K562 (cell line): Measurements from ENCODE around the gene NLRP6. TPM values are rescaled to one million over a fixed set of nuclear protein-coding genes. Genes with fewer than 3 reads are reported as not detected.

ENCODE experiments used
- ARNT ChIP-seq, 2 experiments: fragments of 450-650 bp; IDR thresholded peaks; 2 replicates each; pipeline ENCODE4 v1.6.1; 2016; ENCODE audit warnings: mild to moderate bottlenecking in 1 of 2
- ATF7 ChIP-seq: fragments of 450-650 bp; IDR thresholded peaks from 2 replicates; pipeline ENCODE4 v1.7.1; 2014; ENCODE audit warnings: mild to moderate bottlenecking, moderate library complexity
- ELF2 ChIP-seq: fragments of 250-450 bp; sonication (Bioruptor Pico); IDR thresholded peaks from 2 replicates; pipeline ENCODE4 v1.5.0; 2021; ENCODE audit warnings: mild to moderate bottlenecking
- MTA3 ChIP-seq: fragments of 450-650 bp; formaldehyde crosslinking; IDR thresholded peaks from 2 replicates; pipeline ENCODE4 v1.6.1; 2017; ENCODE audit warnings: mild to moderate bottlenecking, borderline replicate concordance
- MTF1 ChIP-seq: fragments of 250-450 bp; sonication (Bioruptor Pico); IDR thresholded peaks from 2 replicates; pipeline ENCODE4 v1.9.0; 2021; ENCODE audit warnings: moderate library complexity, mild to moderate bottlenecking, inconsistent platforms, borderline replicate concordance
- NFIX ChIP-seq: fragments of 250-450 bp; sonication (Bioruptor Pico); IDR thresholded peaks from 2 replicates; pipeline ENCODE4 v1.4.0; 2020; ENCODE audit warnings: low read depth, mild to moderate bottlenecking, moderate library complexity
- SMARCE1 ChIP-seq: fragments of 450-650 bp; IDR thresholded peaks from 2 replicates; pipeline ENCODE4 v1.7.1; 2016; ENCODE audit warnings: mild to moderate bottlenecking
- ZKSCAN1 ChIP-seq: fragments of 150-350 bp; IDR thresholded peaks from 2 replicates; pipeline ENCODE4 v1.6.1; 2016; ENCODE audit warnings: low read depth, low read length
- ZNF398 ChIP-seq: fragments of 250-450 bp; sonication (Bioruptor Pico); IDR thresholded peaks from 2 replicates; pipeline ENCODE4 v1.8.0; 2021; ENCODE audit warnings: moderate library complexity, mild to moderate bottlenecking, inconsistent platforms
- ZNF75A ChIP-seq: fragments of 450-650 bp; formaldehyde crosslinking; IDR thresholded peaks from 2 replicates; pipeline ENCODE4 v1.4.0; 2020; ENCODE audit warnings: mild to moderate bottlenecking
- polyA plus RNA-seq, 8 experiments: library from polyadenylated mRNA; depleted of rRNA in 4 of 8; stranded (reverse) in 5 of 8; unstranded in 3 of 8; fragments of >200 nt; fragmentation: Nextera tagmentation in 2 of 8; fragmentation: Illumina TruSeq in 1 of 8; extraction: Ambion mirVana in 2 of 8; extraction: Trizol in 1 of 8; gene quantifications; 2 replicates each; pipeline versions ENCODE4 v1.2.1 to v1.2.3, GENCODE V29; 2011 to 2014; ENCODE audit warnings: inconsistent platforms in 1 of 8, missing spikeins in 1 of 8
- total RNA-seq, 7 experiments: library from RNA; depleted of rRNA in 6 of 7; stranded (reverse); fragments of >200 nt in 6 of 7; fragmentation: Illumina TruSeq in 2 of 7; extraction: Trizol in 2 of 7; gene quantifications; 2 replicates each; pipeline versions ENCODE4 v1.2.1 to v1.2.3, GENCODE V29; 2011 to 2021; ENCODE audit warnings: low replicate concordance in 1 of 7
- TF ChIP-seq, protein P1 (sequence below), 2 experiments: fragments of 450-650 bp; IDR thresholded peaks; 2 replicates each; pipeline ENCODE4 v1.6.1; 2018; ENCODE audit warnings: mild to moderate bottlenecking in 2 of 2, low read depth in 1 of 2; ENCODE audit not compliant: partially characterized antibody in 2 of 2
- TF ChIP-seq, protein P2 (sequence below): IDR thresholded peaks from 2 replicates; pipeline ENCODE4 v1.6.1; 2012; ENCODE audit warnings: low read depth, low read length, improper control_type of control experiment, borderline replicate concordance
- TF ChIP-seq, protein P3 (sequence below), 2 experiments: fragments of 450-650 bp in 1 of 2; sonication (generic) in 1 of 2; formaldehyde crosslinking in 1 of 2; IDR thresholded peaks in 1 of 2; conservative IDR thresholded peaks in 1 of 2; 2 replicates each; pipeline versions ENCODE4 v1.6.1 to v1.8.1; 2016 to 2023; ENCODE audit warnings: mild to moderate bottlenecking in 2 of 2, moderate library complexity in 2 of 2, inconsistent platforms in 1 of 2, missing genetic modification reagents in 1 of 2
- TF ChIP-seq, protein P4 (sequence below), 2 experiments: IDR thresholded peaks in 1 of 2; conservative IDR thresholded peaks in 1 of 2; 2 replicates each; pipeline ENCODE4 v1.6.1; 2016; ENCODE audit warnings: low read depth in 2 of 2, mild to moderate bottlenecking in 1 of 2, missing compliant biosample characterization in 1 of 2, missing genetic modification characterization in 1 of 2, moderate library complexity in 1 of 2

The NLRP6 gene
- total and polyA plus RNA-seq, 9 of the 15 experiments (the other 6 are each of a cell fraction or from before 2014, with no cell fraction given): 0.03 to 0.18 (median 0.15) TPM; not detected in 5

GRCh38 chr11:267491-267994 lies 10.7 kb upstream of the NLRP6 start (continued):
- TF ChIP-seq ZKSCAN1 (no peak), MTF1 (CRISPR knock-in tag) (no peak), SMARCE1 (no peak), ATF7 (no peak), ZNF398 (CRISPR knock-in tag) (no peak), ARNT (IDR thresholded peaks at IDR 0.05) (no peak), ELF2 (CRISPR knock-in tag) (no peak), NFIX (CRISPR knock-in tag) (no peak), MTA3 (no peak; the same call in 1 of the 2 replicates), ZNF75A (CRISPR knock-in tag) (no peak)
- TF ChIP-seq, protein P1, sequence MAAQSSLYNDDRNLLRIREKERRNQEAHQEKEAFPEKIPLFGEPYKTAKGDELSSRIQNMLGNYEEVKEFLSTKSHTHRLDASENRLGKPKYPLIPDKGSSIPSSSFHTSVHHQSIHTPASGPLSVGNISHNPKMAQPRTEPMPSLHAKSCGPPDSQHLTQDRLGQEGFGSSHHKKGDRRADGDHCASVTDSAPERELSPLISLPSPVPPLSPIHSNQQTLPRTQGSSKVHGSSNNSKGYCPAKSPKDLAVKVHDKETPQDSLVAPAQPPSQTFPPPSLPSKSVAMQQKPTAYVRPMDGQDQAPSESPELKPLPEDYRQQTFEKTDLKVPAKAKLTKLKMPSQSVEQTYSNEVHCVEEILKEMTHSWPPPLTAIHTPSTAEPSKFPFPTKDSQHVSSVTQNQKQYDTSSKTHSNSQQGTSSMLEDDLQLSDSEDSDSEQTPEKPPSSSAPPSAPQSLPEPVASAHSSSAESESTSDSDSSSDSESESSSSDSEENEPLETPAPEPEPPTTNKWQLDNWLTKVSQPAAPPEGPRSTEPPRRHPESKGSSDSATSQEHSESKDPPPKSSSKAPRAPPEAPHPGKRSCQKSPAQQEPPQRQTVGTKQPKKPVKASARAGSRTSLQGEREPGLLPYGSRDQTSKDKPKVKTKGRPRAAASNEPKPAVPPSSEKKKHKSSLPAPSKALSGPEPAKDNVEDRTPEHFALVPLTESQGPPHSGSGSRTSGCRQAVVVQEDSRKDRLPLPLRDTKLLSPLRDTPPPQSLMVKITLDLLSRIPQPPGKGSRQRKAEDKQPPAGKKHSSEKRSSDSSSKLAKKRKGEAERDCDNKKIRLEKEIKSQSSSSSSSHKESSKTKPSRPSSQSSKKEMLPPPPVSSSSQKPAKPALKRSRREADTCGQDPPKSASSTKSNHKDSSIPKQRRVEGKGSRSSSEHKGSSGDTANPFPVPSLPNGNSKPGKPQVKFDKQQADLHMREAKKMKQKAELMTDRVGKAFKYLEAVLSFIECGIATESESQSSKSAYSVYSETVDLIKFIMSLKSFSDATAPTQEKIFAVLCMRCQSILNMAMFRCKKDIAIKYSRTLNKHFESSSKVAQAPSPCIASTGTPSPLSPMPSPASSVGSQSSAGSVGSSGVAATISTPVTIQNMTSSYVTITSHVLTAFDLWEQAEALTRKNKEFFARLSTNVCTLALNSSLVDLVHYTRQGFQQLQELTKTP (IDR thresholded peaks at IDR 0.05; ENCODE audit: low read depth in 1 of 2, partially characterized antibody in 2 of 2): peak in 1 of 2 experiments; percentile 40
- TF ChIP-seq, protein P2, sequence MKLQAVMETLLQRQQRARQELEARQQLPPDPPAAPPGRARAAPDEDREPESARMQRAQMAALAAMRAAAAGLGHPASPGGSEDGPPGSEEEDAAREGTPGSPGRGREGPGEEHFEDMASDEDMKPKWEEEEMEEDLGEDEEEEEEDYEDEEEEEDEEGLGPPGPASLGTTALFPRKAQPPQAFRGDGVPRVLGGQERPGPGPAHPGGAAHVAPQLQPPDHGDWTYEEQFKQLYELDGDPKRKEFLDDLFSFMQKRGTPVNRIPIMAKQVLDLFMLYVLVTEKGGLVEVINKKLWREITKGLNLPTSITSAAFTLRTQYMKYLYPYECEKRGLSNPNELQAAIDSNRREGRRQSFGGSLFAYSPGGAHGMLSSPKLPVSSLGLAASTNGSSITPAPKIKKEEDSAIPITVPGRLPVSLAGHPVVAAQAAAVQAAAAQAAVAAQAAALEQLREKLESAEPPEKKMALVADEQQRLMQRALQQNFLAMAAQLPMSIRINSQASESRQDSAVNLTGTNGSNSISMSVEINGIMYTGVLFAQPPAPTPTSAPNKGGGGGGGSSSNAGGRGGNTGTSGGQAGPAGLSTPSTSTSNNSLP: no peak
- TF ChIP-seq, protein P3, sequence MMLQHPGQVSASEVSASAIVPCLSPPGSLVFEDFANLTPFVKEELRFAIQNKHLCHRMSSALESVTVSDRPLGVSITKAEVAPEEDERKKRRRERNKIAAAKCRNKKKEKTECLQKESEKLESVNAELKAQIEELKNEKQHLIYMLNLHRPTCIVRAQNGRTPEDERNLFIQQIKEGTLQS (IDR thresholded peaks at IDR 0.05): no peak
- TF ChIP-seq, protein P3 (CRISPR knock-in tag; conservative IDR thresholded peaks at IDR 0.05): no peak
- TF ChIP-seq, protein P4, sequence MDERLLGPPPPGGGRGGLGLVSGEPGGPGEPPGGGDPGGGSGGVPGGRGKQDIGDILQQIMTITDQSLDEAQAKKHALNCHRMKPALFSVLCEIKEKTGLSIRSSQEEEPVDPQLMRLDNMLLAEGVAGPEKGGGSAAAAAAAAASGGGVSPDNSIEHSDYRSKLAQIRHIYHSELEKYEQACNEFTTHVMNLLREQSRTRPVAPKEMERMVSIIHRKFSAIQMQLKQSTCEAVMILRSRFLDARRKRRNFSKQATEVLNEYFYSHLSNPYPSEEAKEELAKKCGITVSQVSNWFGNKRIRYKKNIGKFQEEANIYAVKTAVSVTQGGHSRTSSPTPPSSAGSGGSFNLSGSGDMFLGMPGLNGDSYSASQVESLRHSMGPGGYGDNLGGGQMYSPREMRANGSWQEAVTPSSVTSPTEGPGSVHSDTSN (CRISPR knock-in tag; IDR thresholded peaks at IDR 0.05; ENCODE audit: low read depth): no peak
- TF ChIP-seq, protein P4 (tag; conservative IDR thresholded peaks at IDR 0.05; ENCODE audit: low read depth): no peak
